ENCODE measurements around the gene MYH10.

The MYH10 gene

DNA sequence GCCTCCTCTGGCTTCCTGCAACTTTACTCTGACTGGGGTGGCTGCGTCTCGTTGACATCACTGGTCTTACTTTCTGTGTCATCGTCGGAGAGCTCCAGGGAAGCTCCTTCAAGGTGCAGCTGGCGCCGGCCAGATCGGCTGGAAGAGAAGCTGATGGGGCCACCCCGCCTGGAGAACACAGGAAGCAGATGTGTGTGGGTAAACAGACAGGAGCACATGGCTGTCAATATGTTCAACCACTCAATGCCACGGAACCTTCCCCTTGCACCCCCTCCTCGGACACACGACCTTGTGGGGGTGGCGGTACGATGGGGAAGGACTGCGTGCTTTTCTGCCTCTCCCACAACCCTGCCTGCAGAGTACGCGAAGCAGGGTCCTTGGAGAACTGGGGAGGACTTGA, 154.7 kb downstream of the MYH10 start:
- DNase-seq (ENCODE audit: low read depth in 2 of 3, low spot score in 1 of 3) = no peak

DNA sequence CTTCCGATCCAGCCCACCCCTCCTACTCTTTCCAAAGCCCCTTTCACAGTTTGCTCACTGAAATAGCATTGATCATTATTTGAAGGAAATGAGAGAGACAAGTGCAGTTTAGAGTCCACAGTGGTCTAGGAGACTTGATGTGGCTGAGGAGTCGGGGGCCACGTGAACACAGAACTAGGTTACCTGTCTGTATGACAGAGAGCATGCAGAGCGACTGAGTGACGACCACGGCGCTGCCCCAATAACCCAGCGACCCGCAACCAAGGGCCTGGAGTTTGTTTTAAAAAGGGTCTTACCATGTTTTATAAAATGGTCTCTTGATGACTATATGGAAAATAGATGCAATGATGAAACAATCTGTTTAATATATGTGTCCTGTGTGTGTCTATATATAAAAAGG, 155.3 kb downstream of the MYH10 start:
- DNase-seq (ENCODE audit: low read depth in 2 of 3, low spot score in 1 of 3) = no peak

DNA sequence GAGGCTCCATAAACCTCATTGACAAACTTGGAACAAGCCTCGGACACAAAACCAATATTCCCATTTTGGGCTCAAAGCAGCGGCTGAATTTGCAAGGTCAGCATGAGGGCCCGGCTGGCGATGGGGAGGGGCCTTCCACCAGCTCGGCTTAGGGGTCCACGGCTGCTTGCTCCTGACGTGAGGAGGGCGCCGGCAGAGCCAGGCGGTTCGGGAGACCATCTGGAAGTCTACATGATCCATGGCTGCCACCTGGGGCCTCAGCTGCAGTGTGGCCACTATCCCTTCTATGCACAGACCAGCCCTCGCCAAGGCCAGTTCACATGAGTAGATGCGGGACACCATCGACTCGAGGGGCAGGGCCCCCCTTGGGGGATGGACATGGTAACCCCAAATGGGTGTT, 155.7 kb downstream of the MYH10 start:
- no peak for DNase-seq (ENCODE audit: low read depth in 2 of 3, low spot score in 1 of 3)

DNA sequence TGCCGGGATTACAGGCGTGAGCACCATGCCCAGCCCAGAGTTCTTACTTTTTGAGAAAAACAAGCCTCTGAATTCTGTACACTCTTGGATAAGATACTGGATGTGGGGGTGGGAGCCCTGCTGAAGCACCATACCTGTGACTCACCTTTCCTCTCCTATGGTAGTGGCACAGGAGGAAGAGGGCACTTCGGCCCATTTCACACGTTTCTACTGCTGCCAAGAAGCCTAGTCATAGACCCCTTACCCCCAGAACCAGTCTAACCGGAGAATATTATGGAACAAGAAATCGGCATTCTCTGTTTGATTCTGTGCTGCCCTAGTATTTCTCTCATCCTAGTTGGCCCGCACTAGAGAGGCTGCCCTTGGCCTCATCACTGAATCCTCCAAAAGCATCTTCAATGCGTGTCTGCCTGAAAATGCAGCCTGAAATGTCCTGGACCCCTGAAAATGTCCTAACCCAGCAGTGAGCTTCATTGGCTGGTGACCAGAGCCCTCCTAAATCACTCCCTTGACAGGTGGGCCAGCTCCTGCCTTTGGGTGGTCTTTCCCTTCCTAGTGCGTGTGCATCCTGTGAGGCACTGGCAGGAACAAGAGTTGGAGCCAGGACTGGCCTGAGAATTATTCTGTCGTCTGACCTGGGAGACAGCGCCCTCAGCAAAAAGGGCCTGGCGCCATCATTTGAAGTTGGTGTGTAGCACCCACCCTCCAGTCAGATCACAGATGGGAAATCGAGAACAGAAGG, 156.9 kb downstream of the MYH10 start:
- no peak for DNase-seq (ENCODE audit: low read depth in 2 of 3, low spot score in 1 of 3)

- DNase-seq (ENCODE audit: low read depth in 2 of 3, low spot score in 1 of 3) = no peak
These were observed 157.9 kb downstream of the MYH10 start for GRCh38 chr17:8472663-8473062.

- no peak for DNase-seq (ENCODE audit: low read depth in 2 of 3, low spot score in 1 of 3)
These were observed 160.0 kb downstream of the MYH10 start for GRCh38 chr17:8470447-8471047.

DNA sequence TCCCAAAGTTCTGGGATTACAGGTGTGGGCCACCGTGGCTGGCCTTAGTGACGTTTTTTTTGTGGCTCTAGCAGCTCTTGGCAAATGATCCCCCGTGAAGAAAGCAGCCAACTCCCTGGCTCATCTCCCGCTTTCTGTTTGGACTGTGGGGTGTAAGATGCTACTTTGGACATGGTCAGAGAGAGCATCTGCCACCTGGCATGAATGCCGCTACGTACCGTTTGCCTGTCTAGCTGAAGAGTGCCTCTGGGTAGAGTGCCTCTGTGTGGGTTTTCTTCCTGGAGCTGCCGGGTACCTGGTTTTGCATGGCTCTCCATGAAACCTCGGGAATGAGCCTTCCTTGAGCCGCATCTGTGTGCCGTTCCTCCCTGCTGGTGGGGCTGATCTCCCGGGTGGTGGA, 160.6 kb downstream of the MYH10 start:
- DNase-seq (ENCODE audit: low read depth in 2 of 3, low spot score in 1 of 3) = no peak

DNA sequence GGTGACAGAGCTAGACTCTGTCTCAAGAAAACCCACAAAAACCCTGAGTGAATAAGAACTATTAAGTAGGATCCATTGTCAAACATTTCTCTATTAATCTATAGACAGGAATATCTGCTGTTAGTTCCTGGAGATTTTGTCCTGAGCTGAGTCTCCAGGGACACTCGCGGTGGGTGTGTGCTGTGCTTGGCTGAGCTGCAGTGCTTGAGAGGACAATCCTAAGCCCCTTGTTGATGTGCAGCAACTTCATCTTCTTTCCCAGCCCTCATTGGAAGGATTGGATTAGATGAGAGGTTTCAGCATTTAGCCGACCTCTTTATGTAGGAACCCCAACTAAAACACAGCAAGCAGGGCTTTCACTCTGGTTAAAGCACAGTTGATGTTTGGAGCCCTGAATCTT, 161.5 kb downstream of the MYH10 start:
- no peak for DNase-seq (ENCODE audit: low read depth in 2 of 3, low spot score in 1 of 3)

- no peak for DNase-seq (ENCODE audit: low read depth in 2 of 3, low spot score in 1 of 3)
These were observed 162.4 kb downstream of the MYH10 start for GRCh38 chr17:8468127-8468526.

- DNase-seq (ENCODE audit: low read depth in 2 of 3, low spot score in 1 of 3) = no peak
These were observed 163.0 kb downstream of the MYH10 start for GRCh38 chr17:8467527-8467926.

- no peak for DNase-seq (ENCODE audit: low read depth in 2 of 3, low spot score in 1 of 3)
These were observed 163.7 kb downstream of the MYH10 start for GRCh38 chr17:8466873-8467272.

- no peak for DNase-seq (ENCODE audit: low read depth in 2 of 3, low spot score in 1 of 3)
These were observed 164.1 kb downstream of the MYH10 start for GRCh38 chr17:8466456-8466855.

GRCh38 chr17:8465759-8466158, 164.8 kb downstream of the MYH10 start:
- no peak for DNase-seq (ENCODE audit: low read depth in 2 of 3, low spot score in 1 of 3)

- no peak for DNase-seq (ENCODE audit: low read depth in 2 of 3, low spot score in 1 of 3)
These were observed 165.2 kb downstream of the MYH10 start for GRCh38 chr17:8465356-8465755.

GRCh38 chr17:8464941-8465340, 165.6 kb downstream of the MYH10 start:
- DNase-seq (ENCODE audit: low read depth in 2 of 3, low spot score in 1 of 3) = no peak

- no peak for DNase-seq (ENCODE audit: low read depth in 2 of 3, low spot score in 1 of 3)
These were observed 167.4 kb downstream of the MYH10 start for GRCh38 chr17:8463099-8463498.

- DNase-seq (ENCODE audit: low read depth in 2 of 3, low spot score in 1 of 3) = no peak
These were observed 168.0 kb downstream of the MYH10 start for GRCh38 chr17:8462564-8462963.

DNA sequence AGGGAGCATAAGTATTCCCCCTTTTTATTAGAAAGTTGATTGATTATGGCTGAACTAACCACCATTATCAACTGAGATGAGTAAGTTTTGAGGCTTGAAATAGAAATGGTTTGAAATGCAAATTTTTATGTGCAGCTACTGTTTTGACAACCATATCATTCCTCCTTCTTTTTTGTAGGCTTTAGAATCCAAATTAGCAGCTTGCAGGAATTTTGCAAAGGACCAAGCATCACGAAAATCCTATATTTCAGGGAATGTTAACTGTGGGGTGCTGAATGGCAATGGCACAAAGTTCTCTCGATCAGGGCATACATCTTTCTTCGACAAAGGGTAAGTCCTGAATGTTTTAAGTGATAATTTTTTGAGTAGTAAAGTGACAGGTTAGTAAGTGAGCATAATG, 170.7 kb downstream of the MYH10 start:
- no peak for DNase-seq (ENCODE audit: low read depth in 2 of 3, low spot score in 1 of 3)

DNA sequence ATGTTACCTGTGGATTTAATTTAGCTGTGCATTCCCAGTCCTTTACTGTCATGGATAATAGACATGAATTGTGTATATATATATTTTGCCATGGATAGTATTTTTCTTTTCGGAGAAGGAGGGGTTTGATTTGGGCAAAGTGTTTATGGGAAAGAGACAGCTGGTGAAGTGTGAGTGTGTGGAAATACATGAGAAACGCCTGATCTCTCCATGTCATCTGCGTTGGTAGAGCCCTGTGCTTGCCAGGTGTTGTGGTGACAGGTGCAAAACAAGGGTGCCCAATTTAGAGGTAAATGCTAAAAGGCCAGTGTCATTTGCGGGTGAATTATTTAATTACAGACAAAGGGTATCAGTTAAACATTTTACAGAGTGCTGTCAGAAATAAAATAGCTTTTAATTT, 171.4 kb downstream of the MYH10 start:
- DNase-seq (ENCODE audit: low read depth in 2 of 3, low spot score in 1 of 3) = no peak

- DNase-seq (ENCODE audit: low read depth in 2 of 3, low spot score in 1 of 3) = no peak
These were observed 172.4 kb downstream of the MYH10 start for GRCh38 chr17:8458128-8458527.

- DNase-seq (ENCODE audit: low read depth in 2 of 3, low spot score in 1 of 3) = no peak
These were observed 174.8 kb downstream of the MYH10 start for GRCh38 chr17:8455665-8456209.

- no peak for DNase-seq (ENCODE audit: low read depth in 2 of 3, low spot score in 1 of 3)
These were observed 177.2 kb downstream of the MYH10 start for GRCh38 chr17:8453326-8453725.

All from stimulated activated CD4-positive, alpha-beta T cell treated with anti-CD3 and anti-CD28 coated beads, Interleukin-12 subunit alpha, Interleukin-12 subunit beta, amount 100 ng/mL, for 48 hours (primary cell).